Neural progenitor cell (in vitro differentiated cells): ENCODE measurements around the gene CNOT4. TPM values are rescaled to one million over a fixed set of nuclear protein-coding genes. Genes with fewer than 3 reads are reported as not detected.

Source experiments
- DNase-seq: peaks from one replicate; pipeline ENCODE4 v3.0.0-alpha.2; 2016; ENCODE audit warnings: low spot score
- H2AFZ ChIP-seq: fragments of 200-600 bp; sonication (generic); replicated peaks from 2 replicates; pipeline ENCODE4 v1.6.1; 2016; ENCODE audit warnings: antibody characterized with exemption
- H3F3A ChIP-seq: fragments of 200-600 bp; sonication (generic); 2 replicates; pipeline ENCODE4 v1.6.1; 2016; ENCODE audit warnings: antibody characterized with exemption, low read depth
- H3K27ac ChIP-seq: fragments of 200-600 bp; sonication (generic); 2 replicates; pipeline ENCODE4 v1.5.1; 2016; ENCODE audit warnings: mild to moderate bottlenecking
- H3K27me3 ChIP-seq: fragments of 200-600 bp; sonication (generic); 2 replicates; pipeline ENCODE4 v1.6.1; 2016; ENCODE audit warnings: mild to moderate bottlenecking, moderate library complexity
- H3K36me3 ChIP-seq: fragments of 200-600 bp; sonication (generic); 2 replicates; pipeline ENCODE4 v1.5.1; 2016
- H3K4me1 ChIP-seq: fragments of 200-600 bp; sonication (generic); 2 replicates; pipeline ENCODE4 v1.6.1; 2016; ENCODE audit warnings: mixed run types
- H3K4me2 ChIP-seq: fragments of 200-600 bp; sonication (generic); 2 replicates; pipeline ENCODE4 v1.6.1; 2016
- H3K4me3 ChIP-seq: fragments of 200-600 bp; sonication (generic); 2 replicates; pipeline ENCODE4 v1.5.1; 2016
- H3K79me2 ChIP-seq: fragments of 200-600 bp; sonication (generic); 2 replicates; pipeline ENCODE4 v1.6.1; 2016; ENCODE audit warnings: low read depth
- H3K9ac ChIP-seq: fragments of 200-600 bp; sonication (generic); 2 replicates; pipeline ENCODE4 v1.6.1; 2016
- H3K9me3 ChIP-seq: fragments of 200-600 bp; sonication (generic); 2 replicates; pipeline ENCODE4 v1.5.1; 2016; ENCODE audit warnings: low read depth
- H4K20me1 ChIP-seq: fragments of 200-600 bp; sonication (generic); 2 replicates; pipeline ENCODE4 v1.6.1; 2016; ENCODE audit warnings: low read depth
- H3K27ac Mint-ChIP-seq: 3 replicates; pipeline ENCODE4 v1.8.0; 2021; ENCODE audit warnings: mixed read lengths
- H3K27me3 Mint-ChIP-seq: 2 replicates; pipeline ENCODE4 v1.8.0; 2022; ENCODE audit warnings: low read depth, mild to moderate bottlenecking, inconsistent platforms, moderate library complexity, mixed read lengths; ENCODE audit not compliant: insufficient read depth
- H3K36me3 Mint-ChIP-seq: 3 replicates; pipeline ENCODE4 v1.8.0; 2021; ENCODE audit warnings: mixed read lengths
- H3K4me1 Mint-ChIP-seq: 3 replicates; pipeline ENCODE4 v1.8.0; 2021; ENCODE audit warnings: mixed read lengths
- H3K4me3 Mint-ChIP-seq: 3 replicates; pipeline ENCODE4 v1.8.0; 2021; ENCODE audit warnings: mild to moderate bottlenecking, moderate library complexity, mixed read lengths
- H3K9me3 Mint-ChIP-seq: 3 replicates; pipeline ENCODE4 v1.8.0; 2020; ENCODE audit warnings: mixed read lengths
- CTCF ChIP-seq: fragments of 200-600 bp; sonication (generic); IDR thresholded peaks from 2 replicates; pipeline ENCODE4 v1.5.1; 2017; ENCODE audit warnings: antibody characterized with exemption, mild to moderate bottlenecking
- EZH2 ChIP-seq: fragments of 200-600 bp; sonication (generic); IDR thresholded peaks from 2 replicates; pipeline ENCODE4 v1.6.1; 2017; ENCODE audit warnings: antibody characterized with exemption, mild to moderate bottlenecking, moderate library complexity
- EZH2phosphoT487 ChIP-seq: fragments of 200-600 bp; sonication (generic); IDR thresholded peaks from 2 replicates; pipeline ENCODE4 v1.6.1; 2017; ENCODE audit warnings: antibody characterized with exemption
- total RNA-seq: library from RNA; depleted of rRNA; stranded (reverse); fragments of >200 nt; gene quantifications from 2 replicates; pipeline ENCODE4 v1.2.3, GENCODE V29; 2015; ENCODE audit warnings: low replicate concordance

CNOT4 gene
- total RNA-seq, 1 donor from 2014 or later = 21.4 TPM

- no peak overlapping the region for H3K4me3 Mint-ChIP-seq
- Histone ChIP-seq H3K4me2 (no peak overlapping the region), H3K27me3 (no peaks in the 10 kb centered on the region), H3K36me3 (no peaks in the 10 kb centered on the region), H3K9me3 (no peaks in the 10 kb centered on the region), H3K4me3 (no peak overlapping the region), H3F3A (no peaks in the 10 kb centered on the region), H3K9ac (no peak overlapping the region), H3K4me1 (no peaks in the 10 kb centered on the region), H3K27ac (no peak overlapping the region), H4K20me1 (peaks cover 7% of the 10 kb centered on the region), H3K79me2 (no peaks in the 10 kb centered on the region), H2AFZ (no peak overlapping the region)
- no peaks in the 10 kb centered on the region for H3K36me3 Mint-ChIP-seq
- no peak for DNase-seq
- peaks cover 5% of the 10 kb centered on the region for H3K9me3 Mint-ChIP-seq
- peaks cover 3% of the 10 kb centered on the region for H3K27me3 Mint-ChIP-seq
- H3K4me1 Mint-ChIP-seq = peaks cover 5% of the 10 kb centered on the region
- TF ChIP-seq EZH2 = no peak
- H3K27ac Mint-ChIP-seq = no peak overlapping the region
These were observed 174.9 kb downstream of the CNOT4 start for GRCh38 chr7:135334830-135335543.

- Histone ChIP-seq H3F3A (no peaks in the 10 kb centered on the region), H3K9me3 (no peaks in the 10 kb centered on the region), H3K4me3 (no peak overlapping the region), H3K27ac (no peak overlapping the region), H3K36me3 (no peaks in the 10 kb centered on the region), H3K27me3 (no peaks in the 10 kb centered on the region), H4K20me1 (peaks cover 7% of the 10 kb centered on the region), H2AFZ (no peak overlapping the region), H3K9ac (no peak overlapping the region), H3K79me2 (no peaks in the 10 kb centered on the region), H3K4me1 (no peaks in the 10 kb centered on the region), H3K4me2 (no peak overlapping the region)
- H3K4me3 Mint-ChIP-seq = no peak overlapping the region
- peaks cover 3% of the 10 kb centered on the region for H3K27me3 Mint-ChIP-seq
- TF ChIP-seq EZH2 (no peak), CTCF (no peak), EZH2phosphoT487 (no peak)
- no peaks in the 10 kb centered on the region for H3K36me3 Mint-ChIP-seq
- H3K9me3 Mint-ChIP-seq = peaks cover 5% of the 10 kb centered on the region
- no peak for DNase-seq
- no peak overlapping the region for H3K27ac Mint-ChIP-seq
- H3K4me1 Mint-ChIP-seq = peaks cover 5% of the 10 kb centered on the region
These were observed 176.0 kb downstream of the CNOT4 start for GRCh38 chr7:135333946-135334345.

- Histone ChIP-seq H3K4me3 (no peak overlapping the region), H3K79me2 (no peaks in the 10 kb centered on the region), H3F3A (no peaks in the 10 kb centered on the region), H3K36me3 (no peaks in the 10 kb centered on the region), H3K27me3 (no peaks in the 10 kb centered on the region), H3K9ac (no peak overlapping the region), H2AFZ (no peak overlapping the region), H3K4me1 (no peaks in the 10 kb centered on the region), H3K27ac (no peak overlapping the region), H3K4me2 (no peak overlapping the region), H3K9me3 (no peaks in the 10 kb centered on the region), H4K20me1 (peaks cover 7% of the 10 kb centered on the region)
- Mint-ChIP-seq H3K9me3 (peaks cover 5% of the 10 kb centered on the region), H3K27ac (no peak overlapping the region), H3K27me3 (peaks cover 3% of the 10 kb centered on the region), H3K4me3 (no peak overlapping the region), H3K36me3 (no peaks in the 10 kb centered on the region), H3K4me1 (peaks cover 5% of the 10 kb centered on the region)
- DNase-seq = no peak
- TF ChIP-seq CTCF (no peak), EZH2 (no peak), EZH2phosphoT487 (no peak)
These were observed 176.7 kb downstream of the CNOT4 start for GRCh38 chr7:135333200-135333599.

- Histone ChIP-seq H3K4me2 (no peak overlapping the region), H3K9me3 (no peaks in the 10 kb centered on the region), H3K27ac (no peak overlapping the region), H3F3A (no peaks in the 10 kb centered on the region), H3K27me3 (no peaks in the 10 kb centered on the region), H3K79me2 (no peaks in the 10 kb centered on the region), H3K4me1 (no peaks in the 10 kb centered on the region), H3K36me3 (no peaks in the 10 kb centered on the region), H3K9ac (no peak overlapping the region), H3K4me3 (no peak overlapping the region), H4K20me1 (no peaks in the 10 kb centered on the region), H2AFZ (no peak overlapping the region)
- H3K4me3 Mint-ChIP-seq = no peak overlapping the region
- H3K9me3 Mint-ChIP-seq = peaks cover 5% of the 10 kb centered on the region
- no peaks in the 10 kb centered on the region for H3K36me3 Mint-ChIP-seq
- no peak overlapping the region for H3K27ac Mint-ChIP-seq
- peaks cover under 1% of the 10 kb centered on the region for H3K27me3 Mint-ChIP-seq
- no peak for TF ChIP-seq CTCF
- TF ChIP-seq EZH2 = no peak
- TF ChIP-seq EZH2phosphoT487 = no peak
- peaks cover 5% of the 10 kb centered on the region for H3K4me1 Mint-ChIP-seq
- no peak for DNase-seq
These were observed 179.8 kb downstream of the CNOT4 start for GRCh38 chr7:135330088-135330487.
